GM18873 (cell line): Measurements from ENCODE around the gene MRPL33.
"Not testable (repeated sequence)": the region's sequence is repeated elsewhere in the genome, so short reads cannot be mapped to it uniquely, and the experiment has no call there.

Experiments used
- ATAC-seq: cut with Tn5 transposase; IDR thresholded peaks from one replicate; pipeline ENCODE4 v1.9.1; 2021; ENCODE audit warnings: mild to moderate bottlenecking, moderate library complexity, moderate number of reproducible peaks; ENCODE audit not compliant: unreplicated experiment, low FRiP score

The MRPL33 gene

DNA sequence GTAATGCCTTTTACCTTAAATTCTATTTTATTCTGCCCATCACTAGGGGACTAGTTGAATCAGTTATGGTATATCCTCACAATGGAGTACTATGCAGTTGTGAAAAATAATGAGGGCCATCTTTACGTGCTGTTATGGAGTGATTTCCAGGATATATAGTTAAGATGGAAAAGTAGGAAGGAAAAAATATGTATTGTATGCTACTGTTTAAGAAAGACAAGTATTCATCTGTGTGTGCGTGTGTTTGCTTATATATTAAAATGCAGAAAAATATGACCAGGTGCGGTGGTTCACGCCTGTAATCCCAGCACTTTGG is 32.5 kb upstream of the MRPL33 start:
- ATAC-seq, result no peak

- no peak for ATAC-seq
Observed at GRCh38 chr2:27741673-27742072, 29.8 kb upstream of the MRPL33 start.

- no peak for ATAC-seq
Observed at GRCh38 chr2:27742571-27742970, 28.9 kb upstream of the MRPL33 start.

- not testable (repeated sequence) for ATAC-seq
Observed at GRCh38 chr2:27745494-27745893, 26.0 kb upstream of the MRPL33 start.

DNA sequence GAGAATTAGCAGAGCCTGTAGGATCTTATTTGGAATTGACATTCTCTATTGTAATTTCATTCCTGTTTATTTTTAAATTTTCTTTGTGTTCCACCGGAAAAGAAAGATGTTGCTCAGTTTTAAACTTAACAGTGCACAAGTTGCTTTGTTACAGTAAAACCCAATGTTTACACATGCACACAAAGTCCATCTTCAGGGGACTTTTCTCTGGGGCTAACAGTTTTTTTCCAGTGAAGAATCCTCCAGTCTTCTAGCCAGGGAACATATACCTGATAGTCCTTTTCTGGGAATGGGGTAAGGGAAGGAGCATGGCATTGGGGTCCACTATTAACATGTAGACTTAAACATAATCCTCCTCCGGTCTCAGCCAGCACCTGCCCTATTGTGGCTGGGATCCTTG is 25.2 kb upstream of the MRPL33 start:
- ATAC-seq, result no peak

- ATAC-seq, result no peak
Observed at GRCh38 chr2:27747827-27748352, 23.6 kb upstream of the MRPL33 start.

DNA sequence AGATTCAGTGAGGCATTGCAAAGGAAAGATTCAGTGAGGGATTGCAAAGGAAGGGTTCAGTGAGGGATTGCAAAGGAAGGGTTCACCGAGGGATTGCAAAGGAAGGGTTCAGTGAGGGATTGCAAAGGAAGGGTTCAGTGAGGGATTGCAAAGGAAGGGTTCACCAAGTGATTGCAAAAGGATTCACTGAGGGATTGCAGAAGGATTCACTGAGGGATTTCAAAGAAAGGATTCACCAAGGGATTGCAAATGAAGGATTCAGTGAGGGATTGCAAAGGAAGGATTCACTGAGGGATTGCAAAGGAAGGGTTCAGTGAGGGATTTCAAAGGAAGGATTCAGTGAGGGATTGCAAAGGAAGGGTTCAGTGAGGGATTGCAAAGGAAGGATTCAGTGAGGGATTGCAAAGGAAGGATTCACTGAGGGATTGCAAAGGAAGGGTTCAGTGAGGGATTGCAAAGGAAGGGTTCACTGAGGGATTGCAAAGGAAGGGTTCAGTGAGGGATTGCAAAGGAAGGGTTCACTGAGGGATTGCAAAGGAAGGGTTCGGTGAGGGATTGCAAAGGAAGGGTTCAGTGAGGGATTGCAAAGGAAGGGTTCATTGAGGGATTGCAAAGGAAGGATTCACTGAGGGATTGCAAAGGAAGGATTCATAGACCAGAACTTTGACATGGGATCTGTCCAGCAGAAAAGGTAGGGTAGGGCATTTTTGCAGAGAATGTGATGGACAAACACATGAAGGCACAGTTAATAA is 22.5 kb upstream of the MRPL33 start:
- not testable (repeated sequence) for ATAC-seq

- ATAC-seq, result no peak
Observed at GRCh38 chr2:27751377-27751776, 20.1 kb upstream of the MRPL33 start.

- no peak for ATAC-seq
Observed at GRCh38 chr2:27752551-27753237, 18.8 kb upstream of the MRPL33 start.

- ATAC-seq, result no peak
Observed at GRCh38 chr2:27754138-27754588, 17.4 kb upstream of the MRPL33 start.

DNA sequence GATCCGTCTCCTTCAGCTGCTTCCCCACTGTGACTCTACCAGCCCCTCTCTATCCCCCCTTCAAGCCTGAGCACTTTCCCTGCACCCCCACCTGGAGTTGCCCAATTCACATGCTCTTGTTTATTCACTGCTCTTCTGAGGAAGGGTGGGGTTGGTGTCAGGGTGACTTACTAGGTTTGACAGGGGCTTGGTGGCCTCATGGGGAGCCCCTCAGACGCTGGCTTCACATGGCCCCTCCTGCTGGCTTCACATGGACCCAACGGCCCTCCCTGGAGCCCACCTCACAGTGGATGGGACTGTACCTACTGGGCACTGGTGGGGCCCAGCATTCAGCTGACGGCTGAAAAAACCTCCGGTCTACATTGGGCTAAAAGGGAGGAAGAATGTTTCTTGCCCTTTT is 16.7 kb upstream of the MRPL33 start:
- no peak for ATAC-seq

- ATAC-seq, result no peak
Observed at GRCh38 chr2:27756091-27756490, 15.4 kb upstream of the MRPL33 start.

DNA sequence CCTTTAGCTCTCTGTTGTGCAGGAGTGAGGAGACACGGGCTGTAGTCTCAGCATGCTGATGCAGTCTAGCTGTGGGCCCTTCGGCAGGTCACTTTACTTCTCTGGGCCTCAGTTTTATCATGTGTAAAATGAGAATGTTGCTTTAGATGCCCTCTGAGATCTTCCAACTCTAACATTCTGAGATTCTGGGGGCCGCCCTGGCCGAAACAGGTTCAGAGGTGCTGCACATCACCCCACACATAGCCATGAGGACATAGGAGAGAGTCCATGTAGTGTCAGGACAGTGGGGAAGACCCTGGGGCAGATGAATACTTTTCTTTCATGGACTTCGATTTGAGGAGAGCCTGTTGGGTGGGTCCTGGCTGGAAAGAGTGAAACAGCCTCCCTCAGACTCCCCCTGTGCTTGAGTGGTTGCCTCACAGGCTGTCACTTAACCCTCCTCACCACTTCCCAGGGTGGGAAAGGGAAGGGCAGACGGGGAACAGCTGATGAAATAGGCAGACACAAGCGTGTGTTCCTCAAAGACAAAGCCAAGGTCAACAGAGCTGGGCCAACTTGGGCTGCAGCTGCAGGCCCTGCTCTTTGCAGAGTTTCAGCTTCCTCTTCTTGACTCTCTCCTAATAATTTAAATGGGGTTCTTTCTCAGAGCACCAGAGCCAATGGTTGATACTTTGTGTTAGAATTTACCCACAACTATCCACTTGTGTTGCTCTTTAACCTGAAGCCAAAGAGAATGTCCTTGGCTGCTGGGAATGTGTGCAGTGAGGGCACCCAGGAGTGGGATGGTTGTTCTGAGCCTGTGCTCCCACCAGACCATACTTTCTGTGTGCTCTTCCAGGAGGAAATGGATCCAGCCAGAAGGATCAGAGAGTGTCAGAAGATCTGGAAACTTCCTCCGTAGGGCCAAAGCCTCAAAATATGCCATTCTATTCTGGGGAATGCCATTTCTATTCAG is 14.7 kb upstream of the MRPL33 start:
- no peak for ATAC-seq

- ATAC-seq, result no peak
Observed at GRCh38 chr2:27762951-27763906, 8.3 kb upstream of the MRPL33 start.

- no peak for ATAC-seq
Observed at GRCh38 chr2:27763907-27764267, 7.6 kb upstream of the MRPL33 start.

DNA sequence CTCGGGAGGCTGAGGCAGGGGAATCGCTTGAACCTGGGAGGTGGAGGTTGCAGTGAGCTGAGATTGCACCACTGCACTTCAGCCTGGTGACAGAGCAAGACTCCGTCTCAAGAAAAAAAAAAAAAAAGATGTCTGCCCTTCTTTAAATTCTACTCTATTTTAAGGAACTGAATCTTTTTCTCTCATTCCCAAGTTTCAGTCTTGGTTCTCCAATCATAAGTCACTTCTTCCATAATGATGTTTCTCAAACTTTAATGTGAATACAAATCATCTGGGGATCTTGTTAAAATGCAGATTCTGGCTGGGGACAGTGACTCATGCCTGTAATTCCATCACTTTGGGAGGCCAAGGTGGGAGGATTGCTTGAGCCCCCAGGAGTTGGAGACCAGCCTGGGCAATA is 7.0 kb upstream of the MRPL33 start:
- not testable (repeated sequence) for ATAC-seq

DNA sequence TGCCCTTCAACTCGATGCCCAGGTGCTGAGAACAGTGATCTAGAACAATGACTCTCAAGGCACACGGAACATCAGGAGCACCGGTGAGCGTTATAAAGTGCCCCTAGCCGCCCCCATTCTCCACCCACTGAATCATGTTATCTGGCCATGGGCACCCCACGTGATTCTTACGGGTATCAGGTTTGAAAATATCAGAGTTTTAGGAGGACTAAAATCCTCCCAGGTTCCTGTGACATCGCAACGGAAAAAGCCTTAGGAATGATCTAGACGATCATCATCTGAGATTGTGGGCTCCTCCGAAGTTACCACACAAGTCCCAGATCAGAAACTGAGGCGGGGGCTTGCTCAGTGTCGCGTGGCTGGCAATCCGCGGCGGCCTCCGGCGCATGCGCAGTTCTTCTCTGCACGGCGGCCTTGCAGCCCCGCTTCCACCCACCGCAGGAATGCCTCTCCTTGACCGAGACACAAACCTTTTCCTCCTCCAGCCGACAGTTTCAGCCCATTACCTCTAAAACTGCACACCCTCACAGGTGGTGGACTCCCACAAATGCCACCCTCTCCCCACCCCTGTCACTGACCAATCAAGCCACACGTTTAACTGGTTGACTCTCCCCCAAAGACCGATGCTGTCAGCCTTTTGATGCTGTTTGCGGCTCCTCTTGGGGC is 5.8 kb upstream of the MRPL33 start:
- ATAC-seq, result no peak

DNA sequence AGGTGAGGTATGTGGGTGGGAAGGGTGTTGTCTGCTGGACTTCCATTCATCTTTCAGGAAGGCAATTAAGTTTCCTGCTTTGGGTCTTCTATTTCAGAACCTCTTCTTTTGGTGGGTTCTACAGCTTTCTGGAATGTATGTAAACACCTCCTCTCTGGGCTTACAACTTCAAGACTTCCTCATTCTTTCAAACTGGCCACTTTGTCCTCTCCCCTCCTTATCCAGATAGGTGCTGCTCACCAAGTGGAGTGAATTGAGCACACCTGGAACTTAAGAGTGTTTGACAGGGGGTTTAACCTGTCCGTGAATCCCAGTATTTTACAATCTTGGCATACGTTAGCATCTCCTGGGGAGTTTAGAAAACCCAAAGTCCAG is 5.2 kb upstream of the MRPL33 start:
- ATAC-seq, result no peak

DNA sequence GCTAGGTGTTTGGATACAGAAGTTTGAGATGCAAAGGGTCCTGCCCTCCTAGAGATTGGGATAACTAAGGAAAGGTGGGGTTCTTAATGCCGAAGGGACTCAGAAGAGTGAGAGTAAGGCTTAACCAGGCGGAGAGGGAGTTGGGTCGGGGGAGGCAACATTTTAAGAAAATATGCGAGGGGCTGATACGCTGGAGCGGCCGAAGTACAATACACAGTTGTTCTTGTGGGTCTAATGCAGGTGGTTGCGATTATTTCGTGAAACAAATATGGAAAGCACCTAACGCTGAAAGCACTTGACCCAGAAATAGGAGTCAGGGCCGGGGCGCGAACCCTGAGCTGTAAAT is 344 bp upstream of the MRPL33 start:
- peak; percentile 15 for ATAC-seq
